Testis (tissue), 3 donors: ENCODE data around the gene BRSK2. TPM values are rescaled to one million over a fixed set of nuclear protein-coding genes. Genes with fewer than 3 reads are reported as not detected.

Source experiments
- DNase-seq: peaks from one replicate; pipeline ENCODE4 v3.0.0-alpha.2; 2019
- H3K27ac ChIP-seq, 2 donors: fragments of 200-600 bp; sonication (generic); one replicate each; pipeline ENCODE4 v1.5.1; 2019
- H3K27me3 ChIP-seq: fragments of 200-600 bp; sonication (generic); one replicate; pipeline ENCODE4 v1.5.1; 2019
- H3K36me3 ChIP-seq: fragments of 200-600 bp; sonication (generic); one replicate; pipeline ENCODE4 v1.5.1; 2017; ENCODE audit warnings: low read depth; ENCODE audit errors: missing control alignments
- H3K4me1 ChIP-seq: fragments of 200-600 bp; sonication (generic); one replicate; pipeline ENCODE4 v1.5.1; 2019
- H3K4me3 ChIP-seq, 2 donors: fragments of 200-600 bp; sonication (generic); one replicate each; pipeline ENCODE4 v1.5.1; 2017 to 2019
- H3K9me3 ChIP-seq: fragments of 200-600 bp; sonication (generic); one replicate; pipeline ENCODE4 v1.5.1; 2017
- POLR2A ChIP-seq: fragments of 450-650 bp; IDR thresholded peaks from one replicate; pipeline ENCODE4 v1.6.1; 2017; ENCODE audit warnings: antibody characterized with exemption, mild to moderate bottlenecking, moderate library complexity
- WGBS, 2 donors: methylation state at CpG; one replicate each; pipeline ENCODE4 v1.1.5; 2018; 5-methylcytosine and 5-hydroxymethylcytosine counted together
- intact Hi-C: fragments of 100-400 bp; cut with DNase I; formaldehyde crosslinking; loops from one replicate; pipeline ENCODE4 v1.15.1; 2023; ENCODE audit warnings: low total_unique reads
- polyA plus RNA-seq: library from polyadenylated mRNA; stranded (reverse); fragments of 350-450 nt; fragmentation: Illumina TruSeq; extraction: RNeasy Lipid Tissue Mini Kit (QIAGEN cat#74804); gene quantifications from one replicate; pipeline ENCODE4 v1.2.3, GENCODE V29; 2014; ENCODE audit warnings: low read depth, low replicate concordance; ENCODE audit not compliant: insufficient read depth
- total RNA-seq, 2 donors: library from RNA; depleted of rRNA; stranded (reverse); fragments of >200 nt; gene quantifications; one replicate each; pipeline ENCODE4 v1.2.3, GENCODE V29; 2016
- TF ChIP-seq, protein P1 (sequence below), 3 experiments: fragments of 450-650 bp in 2 of 3; fragments of 200-600 bp in 1 of 3; sonication (generic) in 1 of 3; IDR thresholded peaks; one replicate each; pipeline ENCODE4 v1.5.1; 2016 to 2019; ENCODE audit warnings: antibody characterized with exemption in 3 of 3, mild to moderate bottlenecking in 2 of 3, moderate library complexity in 1 of 3

The BRSK2 gene
- total and polyA plus RNA-seq, 3 donors from 2014 or later = 24.7 to 52.3 (median 49.1) TPM

DNA sequence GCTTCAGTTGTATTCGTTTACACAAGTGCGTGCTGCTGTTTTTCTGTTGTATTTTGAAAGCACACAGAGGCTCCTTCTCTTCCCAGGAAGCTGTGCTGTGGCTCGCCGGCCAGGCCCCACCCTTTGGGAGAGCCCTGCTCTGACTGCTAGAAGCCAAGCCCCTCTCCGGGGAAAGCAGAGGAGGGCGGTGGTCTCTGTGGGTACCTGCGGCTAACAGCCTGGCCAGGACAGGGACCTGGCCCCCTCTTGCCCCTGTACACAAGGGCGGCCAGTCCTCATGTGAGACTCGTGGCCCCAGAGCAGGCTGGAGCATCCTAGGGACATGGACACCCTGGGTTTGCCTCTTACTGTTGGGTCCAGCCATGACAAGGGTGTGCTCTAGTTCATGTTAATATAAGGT lies 82.0 kb downstream of the BRSK2 start:
- H3K4me1 ChIP-seq = peaks cover 13% of the 10 kb centered on the region
- 71 to 85% methylated on average over 7 to 9 of the region's 9 CpGs for WGBS, 2 donors
- TF ChIP-seq POLR2A = no peak
- TF ChIP-seq, protein P1, sequence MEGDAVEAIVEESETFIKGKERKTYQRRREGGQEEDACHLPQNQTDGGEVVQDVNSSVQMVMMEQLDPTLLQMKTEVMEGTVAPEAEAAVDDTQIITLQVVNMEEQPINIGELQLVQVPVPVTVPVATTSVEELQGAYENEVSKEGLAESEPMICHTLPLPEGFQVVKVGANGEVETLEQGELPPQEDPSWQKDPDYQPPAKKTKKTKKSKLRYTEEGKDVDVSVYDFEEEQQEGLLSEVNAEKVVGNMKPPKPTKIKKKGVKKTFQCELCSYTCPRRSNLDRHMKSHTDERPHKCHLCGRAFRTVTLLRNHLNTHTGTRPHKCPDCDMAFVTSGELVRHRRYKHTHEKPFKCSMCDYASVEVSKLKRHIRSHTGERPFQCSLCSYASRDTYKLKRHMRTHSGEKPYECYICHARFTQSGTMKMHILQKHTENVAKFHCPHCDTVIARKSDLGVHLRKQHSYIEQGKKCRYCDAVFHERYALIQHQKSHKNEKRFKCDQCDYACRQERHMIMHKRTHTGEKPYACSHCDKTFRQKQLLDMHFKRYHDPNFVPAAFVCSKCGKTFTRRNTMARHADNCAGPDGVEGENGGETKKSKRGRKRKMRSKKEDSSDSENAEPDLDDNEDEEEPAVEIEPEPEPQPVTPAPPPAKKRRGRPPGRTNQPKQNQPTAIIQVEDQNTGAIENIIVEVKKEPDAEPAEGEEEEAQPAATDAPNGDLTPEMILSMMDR (IDR thresholded peaks at IDR 0.05) = no peak
- DNase-seq = no peak
- H3K27me3 ChIP-seq = no peaks in the 10 kb centered on the region
- H3K36me3 ChIP-seq = no peaks in the 10 kb centered on the region
- H3K9me3 ChIP-seq = no peaks in the 10 kb centered on the region
- intact Hi-C loops = no loop called here
- H3K4me3 ChIP-seq = no peak overlapping the region
- no peak overlapping the region for H3K27ac ChIP-seq

DNA sequence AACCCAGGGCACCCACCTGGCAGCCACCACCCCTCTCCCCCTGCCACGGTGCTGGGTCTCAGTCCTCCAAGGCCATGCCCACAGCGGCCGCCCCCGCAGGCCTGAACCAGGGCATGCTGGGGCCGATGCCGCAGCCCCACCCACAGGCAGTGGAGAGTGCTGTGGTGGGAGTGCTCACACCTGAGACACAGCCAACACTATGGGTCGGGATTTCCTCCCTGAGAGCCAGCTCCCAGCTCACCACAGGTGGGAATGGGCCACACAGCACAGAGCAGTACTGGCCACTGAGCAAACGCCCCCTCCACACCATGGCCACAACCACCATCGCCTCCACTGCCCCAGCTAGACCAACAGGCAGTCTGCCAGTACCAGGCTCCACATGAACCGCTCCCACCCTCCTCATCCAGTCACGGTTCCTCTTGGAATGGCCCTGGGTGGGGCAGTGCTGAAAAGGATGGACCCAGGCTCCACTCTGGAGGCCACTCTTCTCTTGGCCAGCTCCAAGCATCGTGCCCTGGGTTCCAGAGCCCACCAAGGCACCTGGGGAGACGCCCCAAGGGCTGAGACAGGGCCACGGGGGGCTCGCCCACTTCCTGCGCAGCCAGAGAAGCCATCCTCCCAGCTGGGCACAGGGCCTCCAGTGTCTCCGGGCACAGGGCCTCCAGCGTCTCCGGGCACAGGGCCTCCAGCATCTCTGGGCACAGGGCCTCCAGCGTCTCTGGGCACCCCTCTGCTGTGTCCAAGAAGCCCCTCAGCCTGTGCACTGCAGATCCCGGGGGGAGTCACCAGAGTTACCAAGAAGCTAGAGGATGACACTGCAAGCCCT lies 82.7 kb downstream of the BRSK2 start:
- no peaks in the 10 kb centered on the region for H3K9me3 ChIP-seq
- TF ChIP-seq POLR2A = no peak
- TF ChIP-seq, protein P1 (IDR thresholded peaks at IDR 0.05) = no peak
- no peaks in the 10 kb centered on the region for H3K27me3 ChIP-seq
- H3K4me1 ChIP-seq = peaks cover 9% of the 10 kb centered on the region
- intact Hi-C loops = no loop called here
- H3K36me3 ChIP-seq = no peaks in the 10 kb centered on the region
- H3K27ac ChIP-seq = no peak overlapping the region
- H3K4me3 ChIP-seq = no peak overlapping the region
- DNase-seq = no peak
- WGBS, 2 donors = 89 to 100% methylated on average over 7 to 20 of the region's 21 CpGs

DNA sequence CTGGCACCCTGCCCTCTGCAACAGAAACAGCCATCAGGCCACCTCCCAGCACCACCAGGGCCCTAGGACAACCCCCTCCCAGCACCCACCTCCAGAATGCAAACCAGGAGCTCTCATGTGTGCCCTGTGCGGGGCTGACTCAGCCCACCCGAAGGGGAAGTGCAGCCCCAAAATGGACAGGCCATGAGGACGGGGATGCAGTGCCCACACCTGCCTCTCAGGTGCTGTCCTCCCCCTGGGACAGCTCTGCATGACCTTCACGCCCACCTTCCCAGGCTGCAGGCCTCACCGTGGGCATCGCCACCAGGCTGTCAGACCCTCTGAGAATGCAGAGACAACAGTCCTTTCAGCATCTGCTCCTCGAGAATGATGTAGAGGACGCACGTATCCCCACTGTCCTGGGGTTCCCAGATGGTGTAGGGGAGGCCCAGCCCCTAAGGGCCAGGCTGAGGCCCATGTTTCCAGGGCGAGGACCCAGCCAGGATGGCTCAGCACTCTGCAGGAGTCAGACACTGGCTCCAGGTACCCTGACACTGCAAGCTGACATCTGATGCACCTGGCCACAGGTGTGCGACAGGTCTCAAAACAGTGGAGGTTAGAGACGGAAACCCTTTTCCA lies 83.4 kb downstream of the BRSK2 start:
- no peak overlapping the region for H3K27ac ChIP-seq
- no peaks in the 10 kb centered on the region for H3K27me3 ChIP-seq
- DNase-seq = no peak
- TF ChIP-seq POLR2A = no peak
- TF ChIP-seq, protein P1 (IDR thresholded peaks at IDR 0.05) = no peak
- no peaks in the 10 kb centered on the region for H3K36me3 ChIP-seq
- intact Hi-C loops = no loop called here
- no peak overlapping the region for H3K4me3 ChIP-seq
- no peaks in the 10 kb centered on the region for H3K9me3 ChIP-seq
- WGBS, 2 donors = 95 to 96% methylated on average over 11 to 12 of the region's 12 CpGs
- peaks cover 3% of the 10 kb centered on the region for H3K4me1 ChIP-seq

DNA sequence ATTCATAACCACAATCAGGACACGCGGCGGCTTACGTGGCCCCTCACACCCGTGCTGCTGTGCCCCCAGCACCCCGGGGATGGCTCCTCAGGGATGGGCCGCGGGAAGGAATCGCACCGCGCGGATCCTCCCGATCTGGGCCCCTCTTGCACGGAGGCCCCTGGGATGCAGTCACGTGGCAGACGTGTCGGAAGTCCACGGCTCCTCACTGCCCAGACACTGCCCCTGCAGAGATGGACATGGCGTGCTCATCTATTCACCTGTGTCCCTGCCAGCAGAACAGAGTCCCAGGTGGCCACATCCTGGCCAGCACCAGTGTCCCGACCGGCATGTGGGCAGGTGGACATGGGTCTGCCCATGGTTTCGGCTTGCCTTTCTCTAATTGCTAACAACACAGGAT lies 84.1 kb downstream of the BRSK2 start:
- intact Hi-C loops = no loop called here
- DNase-seq = no peak
- WGBS, 2 donors = 93 to 97% methylated on average over 21 of the region's 22 CpGs
- H3K4me3 ChIP-seq = no peak overlapping the region
- TF ChIP-seq POLR2A = no peak
- TF ChIP-seq, protein P1 (IDR thresholded peaks at IDR 0.05) = no peak
- no peaks in the 10 kb centered on the region for H3K9me3 ChIP-seq
- no peaks in the 10 kb centered on the region for H3K27me3 ChIP-seq
- H3K36me3 ChIP-seq = no peaks in the 10 kb centered on the region
- H3K27ac ChIP-seq = no peak overlapping the region
- no peaks in the 10 kb centered on the region for H3K4me1 ChIP-seq
